ENCODE measurements around the gene ARHGAP32.

- no peak for TF ChIP-seq CTCF (IDR thresholded peaks at IDR 0.05)
- no peak for TF ChIP-seq POLR2A (IDR thresholded peaks at IDR 0.05)
- TF ChIP-seq EP300 (IDR thresholded peaks at IDR 0.05) = no peak
Measured at GRCh38 chr11:128926000-128926399, 266.1 kb downstream of the ARHGAP32 start.

All from upper lobe of left lung (tissue), 4 donors.